ENCODE measurements around the gene LIN7C. TPM values are rescaled to one million over a fixed set of nuclear protein-coding genes. Genes with fewer than 3 reads are reported as not detected.

The LIN7C gene
- total and polyA plus RNA-seq, 2 of the 13 experiments (the other 11 are each of a cell fraction or from before 2014, with no cell fraction given): 14.8 to 37.2 TPM

- TF ChIP-seq ZFY (CRISPR knock-in tag; IDR thresholded peaks at IDR 0.05) (peak; percentile 78), HCFC1 (IDR thresholded peaks at IDR 0.05; ENCODE audit: low read depth, low read length) (no peak), ZSCAN5A (CRISPR knock-in tag; IDR thresholded peaks at IDR 0.05; ENCODE audit: borderline replicate concordance) (no peak), AFF4 (CRISPR knock-in tag; IDR thresholded peaks at IDR 0.05) (peak; percentile 75; the same call in 1 of the 2 replicates), SOX13 (IDR thresholded peaks at IDR 0.05) (no peak), SOX13 (CRISPR knock-in tag; conservative IDR thresholded peaks at IDR 0.05 in 1 of 2, IDR thresholded peaks at IDR 0.05 in 1 of 2) (no peak), HMGA1 (CRISPR knock-in tag; conservative IDR thresholded peaks at IDR 0.05) (no peak), ARNT2 (CRISPR knock-in tag; IDR thresholded peaks at IDR 0.05; ENCODE audit: low read depth) (no peak), POLR2AphosphoS5 (IDR thresholded peaks at IDR 0.05; ENCODE audit: low read depth, low read length) (peak; percentile 94), ZKSCAN5 (CRISPR knock-in tag; IDR thresholded peaks at IDR 0.05) (no peak), ZNF589 (CRISPR knock-in tag; conservative IDR thresholded peaks at IDR 0.05) (no peak), IRF1 (CRISPR knock-in tag; IDR thresholded peaks at IDR 0.05; ENCODE audit: low read depth) (no peak), ZNF800 (CRISPR knock-in tag; IDR thresholded peaks at IDR 0.05) (0 out of 2 replicates have a peak, but pooled peaks have one; percentile 28), HDAC2 (CRISPR knock-in tag; IDR thresholded peaks at IDR 0.05) (no peak), ZNF121 (CRISPR knock-in tag; IDR thresholded peaks at IDR 0.05) (no peak), NBN (conservative IDR thresholded peaks at IDR 0.05) (no peak), POLR2A (IDR thresholded peaks at IDR 0.05; ENCODE audit: insufficient read depth in 1 of 2, low read depth in 2 of 2, low read length in 2 of 2) (peak; percentile 91 to 95), SRF (IDR thresholded peaks at IDR 0.05; ENCODE audit: low read depth, low read length) (no peak), JARID2 (CRISPR knock-in tag; IDR thresholded peaks at IDR 0.05; ENCODE audit: insufficient replicate concordance) (no peak), HNRNPLL (IDR thresholded peaks at IDR 0.05; ENCODE audit: low read depth, low read length, poor library complexity, severe bottlenecking) (peak; percentile 44), JUN (CRISPR knock-in tag; IDR thresholded peaks at IDR 0.05) (no peak), ZNF275 (CRISPR knock-in tag; IDR thresholded peaks at IDR 0.05; ENCODE audit: borderline replicate concordance) (0 out of 2 replicates have a peak, but pooled peaks have one; percentile 63)
These were observed 34.1 kb downstream of the LIN7C start, which contains the start of gene LGR4 (continued) for GRCh38 chr11:27472398-27473016.
